GM23338 (cell line): ENCODE results near the gene ADCY5. TPM values are rescaled to one million over a fixed set of nuclear protein-coding genes. Genes with fewer than 3 reads are reported as not detected.

Experiments
- ATAC-seq: fragments of 200-7000 bp; cut with Tn5 transposase; 3 replicates; pipeline ENCODE4 v1.9.1; 2020
- DNase-seq: peaks from one replicate; pipeline ENCODE4 v3.0.0-alpha.2; 2015; ENCODE audit warnings: low spot score
- H2AFZ ChIP-seq: fragments of 200-600 bp; sonication (generic); 2 replicates; pipeline ENCODE4 v1.8.0; 2016; ENCODE audit warnings: antibody characterized with exemption, mild to moderate bottlenecking, moderate library complexity
- H3F3A ChIP-seq: fragments of 200-600 bp; sonication (generic); replicated peaks from 2 replicates; pipeline ENCODE4 v1.8.0; 2017; ENCODE audit warnings: antibody characterized with exemption, mixed run types, low read depth
- H3K27ac ChIP-seq: fragments of 200-600 bp; sonication (generic); 2 replicates; pipeline ENCODE4 v1.6.1; 2016; ENCODE audit warnings: low read depth
- H3K27me3 ChIP-seq: fragments of 200-600 bp; sonication (generic); 2 replicates; pipeline ENCODE4 v1.8.0; 2016; ENCODE audit warnings: mild to moderate bottlenecking, mixed run types, moderate library complexity; ENCODE audit not compliant: insufficient read depth
- H3K36me3 ChIP-seq: fragments of 200-600 bp; sonication (generic); 2 replicates; pipeline ENCODE4 v1.8.0; 2016; ENCODE audit warnings: mild to moderate bottlenecking; ENCODE audit not compliant: insufficient read depth
- H3K4me1 ChIP-seq: fragments of 200-600 bp; sonication (generic); 2 replicates; pipeline ENCODE4 v1.8.0; 2016; ENCODE audit warnings: mild to moderate bottlenecking, moderate library complexity; ENCODE audit not compliant: insufficient read depth
- H3K4me2 ChIP-seq: fragments of 200-600 bp; sonication (generic); 2 replicates; pipeline ENCODE4 v1.7.1; 2017; ENCODE audit warnings: mixed run types
- H3K4me3 ChIP-seq: fragments of 200-600 bp; sonication (generic); 2 replicates; pipeline ENCODE4 v1.6.1; 2016; ENCODE audit warnings: mixed run types
- H3K79me2 ChIP-seq: fragments of 200-600 bp; sonication (generic); replicated peaks from 2 replicates; pipeline ENCODE4 v1.8.0; 2017; ENCODE audit warnings: mild to moderate bottlenecking; ENCODE audit not compliant: insufficient read depth
- H3K9me2 ChIP-seq: fragments of 200-600 bp; sonication (generic); 2 replicates; pipeline ENCODE4 v1.8.0; 2017; ENCODE audit not compliant: insufficient read depth
- H4K20me1 ChIP-seq: fragments of 200-600 bp; sonication (generic); replicated peaks from 2 replicates; pipeline ENCODE4 v1.8.0; 2017; ENCODE audit warnings: mild to moderate bottlenecking; ENCODE audit not compliant: insufficient read depth
- H3K27ac Mint-ChIP-seq: 2 replicates; pipeline ENCODE4 v1.8.0; 2020; ENCODE audit warnings: inconsistent platforms, mild to moderate bottlenecking, moderate library complexity, mixed read lengths
- H3K27me3 Mint-ChIP-seq: 3 replicates; pipeline ENCODE4 v1.8.0; 2022; ENCODE audit warnings: low read depth, mild to moderate bottlenecking, moderate library complexity, mixed read lengths, inconsistent platforms; ENCODE audit not compliant: insufficient read depth, poor library complexity
- H3K36me3 Mint-ChIP-seq: 3 replicates; pipeline ENCODE4 v1.8.0; 2021; ENCODE audit warnings: low read depth, mild to moderate bottlenecking, inconsistent platforms, moderate library complexity, mixed read lengths
- H3K4me1 Mint-ChIP-seq: 3 replicates; pipeline ENCODE4 v1.8.0; 2020; ENCODE audit warnings: mild to moderate bottlenecking, inconsistent platforms, mixed read lengths
- H3K4me3 Mint-ChIP-seq: 3 replicates; pipeline ENCODE4 v1.8.0; 2021; ENCODE audit warnings: moderate library complexity, mild to moderate bottlenecking, inconsistent platforms, mixed read lengths
- H3K9me3 Mint-ChIP-seq: 3 replicates; pipeline ENCODE4 v1.8.0; 2020; ENCODE audit warnings: moderate library complexity, mild to moderate bottlenecking, inconsistent platforms, mixed read lengths
- EZH2 ChIP-seq: fragments of 200-600 bp; sonication (generic); IDR thresholded peaks from one replicate; pipeline ENCODE4 v1.8.0; 2017; ENCODE audit warnings: antibody characterized with exemption, mild to moderate bottlenecking, low read depth; ENCODE audit not compliant: unreplicated experiment
- JUNB ChIP-seq: IDR thresholded peaks from one replicate; pipeline ENCODE4 v1.6.1; 2016; ENCODE audit warnings: antibody characterized with exemption; ENCODE audit not compliant: unreplicated experiment
- POLR2AphosphoS5 ChIP-seq: IDR thresholded peaks from 2 replicates; pipeline ENCODE4 v1.6.1; 2016; ENCODE audit warnings: antibody characterized with exemption, low read depth
- STAT1 ChIP-seq: IDR thresholded peaks from one replicate; pipeline ENCODE4 v1.6.1; 2016; ENCODE audit warnings: antibody characterized with exemption; ENCODE audit not compliant: unreplicated experiment
- ZNF114 ChIP-seq: fragments of 250-450 bp; sonication (Bioruptor Pico); IDR thresholded peaks from 2 replicates; pipeline ENCODE4 v1.5.0; 2020; ENCODE audit warnings: mild to moderate bottlenecking, moderate library complexity
- ZNF331 ChIP-seq: fragments of 250-450 bp; sonication (Bioruptor Pico); IDR thresholded peaks from 2 replicates; pipeline ENCODE4 v1.5.0; 2020; ENCODE audit warnings: low read depth, mild to moderate bottlenecking, moderate library complexity
- polyA plus RNA-seq: library from polyadenylated mRNA; unstranded; fragments of >200 nt; fragmentation: Nextera tagmentation; extraction: Ambion mirVana; gene quantifications from 2 replicates; pipeline ENCODE4 v1.2.1, GENCODE V29; 2016
- total RNA-seq: library from RNA; depleted of rRNA; stranded (reverse); fragments of >200 nt; shearing (Covaris generic); gene quantifications from 2 replicates; pipeline ENCODE4 v1.2.3, GENCODE V29; 2014
- TF ChIP-seq, protein P1 (sequence below): fragments of 250-450 bp; sonication (Bioruptor Pico); IDR thresholded peaks from 2 replicates; pipeline ENCODE4 v1.5.0; 2020; ENCODE audit warnings: mild to moderate bottlenecking, moderate library complexity
- TF ChIP-seq, protein P2 (sequence below): IDR thresholded peaks from 2 replicates; pipeline ENCODE4 v1.6.1; 2016; ENCODE audit warnings: antibody characterized with exemption

Gene ADCY5
- total and polyA plus RNA-seq, 2 experiments from 2014 or later, result 3.5 to 10.2 TPM

DNA sequence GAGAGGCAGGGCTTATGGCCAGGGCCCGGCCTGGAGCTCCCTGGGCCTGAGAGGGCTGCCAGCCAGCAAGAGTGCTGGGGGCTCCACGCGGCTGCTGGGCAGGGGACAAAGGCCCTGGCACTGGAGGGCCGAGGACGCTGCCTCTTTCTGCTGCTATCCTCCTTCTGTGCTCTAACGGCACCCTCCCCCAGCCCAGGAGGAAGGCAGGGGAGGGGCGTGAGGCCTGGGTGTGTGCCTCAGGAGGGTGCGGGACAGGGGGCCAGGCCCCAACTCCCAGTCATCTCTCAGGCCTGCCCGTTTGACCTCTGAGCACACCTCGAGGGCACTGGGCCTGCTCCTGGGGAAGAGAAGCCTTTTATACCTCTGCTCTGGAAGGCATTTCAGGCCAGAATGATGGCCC lies 115.5 kb downstream of the ADCY5 start:
- Histone ChIP-seq H3K27me3 (no peaks in the 10 kb centered on the region), H3K27ac (no peak overlapping the region), H2AFZ (no peak overlapping the region), H3K9me2 (no peaks in the 10 kb centered on the region), H3K36me3 (no peaks in the 10 kb centered on the region), H3K4me3 (no peak overlapping the region), H3K4me2 (no peak overlapping the region), H3F3A (no peaks in the 10 kb centered on the region), H4K20me1 (no peaks in the 10 kb centered on the region), H3K79me2 (no peaks in the 10 kb centered on the region), H3K4me1 (no peaks in the 10 kb centered on the region)
- H3K27ac Mint-ChIP-seq, result no peak overlapping the region
- H3K27me3 Mint-ChIP-seq, result peaks cover 11% of the 10 kb centered on the region
- no peak overlapping the region for H3K4me3 Mint-ChIP-seq
- DNase-seq, result no peak
- no peak for TF ChIP-seq JUNB
- H3K36me3 Mint-ChIP-seq, result no peaks in the 10 kb centered on the region
- ATAC-seq, result no peak
- no peaks in the 10 kb centered on the region for H3K9me3 Mint-ChIP-seq
- H3K4me1 Mint-ChIP-seq, result peaks cover 10% of the 10 kb centered on the region

DNA sequence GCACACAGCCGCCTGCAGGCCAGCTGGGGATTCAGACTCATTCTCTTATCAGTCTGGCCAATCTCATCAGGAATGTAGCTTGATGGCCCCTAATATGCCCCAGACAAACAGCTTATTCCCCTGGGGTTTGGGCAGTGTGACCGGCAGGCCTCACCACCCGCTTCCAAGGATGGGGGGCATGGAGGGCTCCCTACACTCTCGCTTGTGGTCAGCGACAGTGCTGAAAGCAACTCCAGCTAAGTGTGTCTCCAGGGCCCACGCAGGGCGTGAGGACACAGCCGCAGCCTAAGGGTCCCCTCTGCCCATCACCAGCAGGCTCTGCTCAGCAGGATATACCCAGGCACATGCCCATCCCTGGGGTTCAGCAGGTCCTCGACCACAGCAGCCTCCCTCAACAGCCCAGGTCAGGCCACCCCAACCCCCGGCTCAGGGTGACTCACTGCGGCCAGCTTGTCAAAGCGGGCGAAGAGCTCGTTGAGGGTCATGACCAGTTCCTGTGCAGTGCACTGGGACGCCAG lies 116.7 kb downstream of the ADCY5 start:
- Histone ChIP-seq H2AFZ (no peak overlapping the region), H3K9me2 (no peaks in the 10 kb centered on the region), H3K27me3 (no peaks in the 10 kb centered on the region), H4K20me1 (no peaks in the 10 kb centered on the region), H3K4me1 (no peaks in the 10 kb centered on the region), H3K4me2 (no peak overlapping the region), H3K27ac (no peak overlapping the region), H3K36me3 (no peaks in the 10 kb centered on the region), H3K4me3 (no peak overlapping the region), H3F3A (no peaks in the 10 kb centered on the region), H3K79me2 (no peaks in the 10 kb centered on the region)
- no peak overlapping the region for H3K4me3 Mint-ChIP-seq
- no peak for DNase-seq
- no peak overlapping the region for H3K27ac Mint-ChIP-seq
- no peaks in the 10 kb centered on the region; the same call in 2 of the 3 replicates for H3K36me3 Mint-ChIP-seq
- no peaks in the 10 kb centered on the region for H3K9me3 Mint-ChIP-seq
- TF ChIP-seq STAT1 (no peak), ZNF331 (no peak), POLR2AphosphoS5 (no peak), EZH2 (no peak), ZNF114 (CRISPR knock-in tag) (no peak)
- TF ChIP-seq, protein P1, sequence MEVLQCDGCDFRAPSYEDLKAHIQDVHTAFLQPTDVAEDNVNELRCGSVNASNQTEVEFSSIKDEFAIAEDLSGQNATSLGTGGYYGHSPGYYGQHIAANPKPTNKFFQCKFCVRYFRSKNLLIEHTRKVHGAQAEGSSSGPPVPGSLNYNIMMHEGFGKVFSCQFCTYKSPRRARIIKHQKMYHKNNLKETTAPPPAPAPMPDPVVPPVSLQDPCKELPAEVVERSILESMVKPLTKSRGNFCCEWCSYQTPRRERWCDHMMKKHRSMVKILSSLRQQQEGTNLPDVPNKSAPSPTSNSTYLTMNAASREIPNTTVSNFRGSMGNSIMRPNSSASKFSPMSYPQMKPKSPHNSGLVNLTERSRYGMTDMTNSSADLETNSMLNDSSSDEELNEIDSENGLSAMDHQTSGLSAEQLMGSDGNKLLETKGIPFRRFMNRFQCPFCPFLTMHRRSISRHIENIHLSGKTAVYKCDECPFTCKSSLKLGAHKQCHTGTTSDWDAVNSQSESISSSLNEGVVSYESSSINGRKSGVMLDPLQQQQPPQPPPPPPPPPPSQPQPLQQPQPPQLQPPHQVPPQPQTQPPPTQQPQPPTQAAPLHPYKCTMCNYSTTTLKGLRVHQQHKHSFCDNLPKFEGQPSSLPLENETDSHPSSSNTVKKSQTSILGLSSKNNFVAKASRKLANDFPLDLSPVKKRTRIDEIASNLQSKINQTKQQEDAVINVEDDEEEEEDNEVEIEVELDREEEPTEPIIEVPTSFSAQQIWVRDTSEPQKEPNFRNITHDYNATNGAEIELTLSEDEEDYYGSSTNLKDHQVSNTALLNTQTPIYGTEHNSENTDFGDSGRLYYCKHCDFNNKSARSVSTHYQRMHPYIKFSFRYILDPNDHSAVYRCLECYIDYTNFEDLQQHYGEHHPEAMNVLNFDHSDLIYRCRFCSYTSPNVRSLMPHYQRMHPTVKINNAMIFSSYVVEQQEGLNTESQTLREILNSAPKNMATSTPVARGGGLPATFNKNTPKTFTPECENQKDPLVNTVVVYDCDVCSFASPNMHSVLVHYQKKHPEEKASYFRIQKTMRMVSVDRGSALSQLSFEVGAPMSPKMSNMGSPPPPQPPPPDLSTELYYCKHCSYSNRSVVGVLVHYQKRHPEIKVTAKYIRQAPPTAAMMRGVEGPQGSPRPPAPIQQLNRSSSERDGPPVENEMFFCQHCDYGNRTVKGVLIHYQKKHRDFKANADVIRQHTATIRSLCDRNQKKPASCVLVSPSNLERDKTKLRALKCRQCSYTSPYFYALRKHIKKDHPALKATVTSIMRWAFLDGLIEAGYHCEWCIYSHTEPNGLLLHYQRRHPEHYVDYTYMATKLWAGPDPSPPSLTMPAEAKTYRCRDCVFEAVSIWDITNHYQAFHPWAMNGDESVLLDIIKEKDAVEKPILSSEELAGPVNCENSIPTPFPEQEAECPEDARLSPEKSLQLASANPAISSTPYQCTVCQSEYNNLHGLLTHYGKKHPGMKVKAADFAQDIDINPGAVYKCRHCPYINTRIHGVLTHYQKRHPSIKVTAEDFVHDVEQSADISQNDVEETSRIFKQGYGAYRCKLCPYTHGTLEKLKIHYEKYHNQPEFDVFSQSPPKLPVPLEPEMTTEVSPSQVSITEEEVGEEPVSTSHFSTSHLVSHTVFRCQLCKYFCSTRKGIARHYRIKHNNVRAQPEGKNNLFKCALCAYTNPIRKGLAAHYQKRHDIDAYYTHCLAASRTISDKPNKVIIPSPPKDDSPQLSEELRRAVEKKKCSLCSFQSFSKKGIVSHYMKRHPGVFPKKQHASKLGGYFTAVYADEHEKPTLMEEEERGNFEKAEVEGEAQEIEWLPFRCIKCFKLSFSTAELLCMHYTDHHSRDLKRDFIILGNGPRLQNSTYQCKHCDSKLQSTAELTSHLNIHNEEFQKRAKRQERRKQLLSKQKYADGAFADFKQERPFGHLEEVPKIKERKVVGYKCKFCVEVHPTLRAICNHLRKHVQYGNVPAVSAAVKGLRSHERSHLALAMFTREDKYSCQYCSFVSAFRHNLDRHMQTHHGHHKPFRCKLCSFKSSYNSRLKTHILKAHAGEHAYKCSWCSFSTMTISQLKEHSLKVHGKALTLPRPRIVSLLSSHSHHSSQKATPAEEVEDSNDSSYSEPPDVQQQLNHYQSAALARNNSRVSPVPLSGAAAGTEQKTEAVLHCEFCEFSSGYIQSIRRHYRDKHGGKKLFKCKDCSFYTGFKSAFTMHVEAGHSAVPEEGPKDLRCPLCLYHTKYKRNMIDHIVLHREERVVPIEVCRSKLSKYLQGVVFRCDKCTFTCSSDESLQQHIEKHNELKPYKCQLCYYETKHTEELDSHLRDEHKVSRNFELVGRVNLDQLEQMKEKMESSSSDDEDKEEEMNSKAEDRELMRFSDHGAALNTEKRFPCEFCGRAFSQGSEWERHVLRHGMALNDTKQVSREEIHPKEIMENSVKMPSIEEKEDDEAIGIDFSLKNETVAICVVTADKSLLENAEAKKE (CRISPR knock-in tag), result no peak
- TF ChIP-seq, protein P2, sequence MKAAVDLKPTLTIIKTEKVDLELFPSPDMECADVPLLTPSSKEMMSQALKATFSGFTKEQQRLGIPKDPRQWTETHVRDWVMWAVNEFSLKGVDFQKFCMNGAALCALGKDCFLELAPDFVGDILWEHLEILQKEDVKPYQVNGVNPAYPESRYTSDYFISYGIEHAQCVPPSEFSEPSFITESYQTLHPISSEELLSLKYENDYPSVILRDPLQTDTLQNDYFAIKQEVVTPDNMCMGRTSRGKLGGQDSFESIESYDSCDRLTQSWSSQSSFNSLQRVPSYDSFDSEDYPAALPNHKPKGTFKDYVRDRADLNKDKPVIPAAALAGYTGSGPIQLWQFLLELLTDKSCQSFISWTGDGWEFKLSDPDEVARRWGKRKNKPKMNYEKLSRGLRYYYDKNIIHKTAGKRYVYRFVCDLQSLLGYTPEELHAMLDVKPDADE, result no peak
- no peak for ATAC-seq
- H3K4me1 Mint-ChIP-seq, result peaks cover 17% of the 10 kb centered on the region
- peaks cover 13% of the 10 kb centered on the region for H3K27me3 Mint-ChIP-seq
